HepG2 (cell line): ENCODE data around the gene CCNB1. TPM values are rescaled to one million over a fixed set of nuclear protein-coding genes. Genes with fewer than 3 reads are reported as not detected.

ENCODE experiments used
- HNF4G ChIP-seq, 2 experiments: sonication (generic) in 1 of 2; formaldehyde crosslinking in 1 of 2; IDR thresholded peaks; 2 replicates each; pipeline versions ENCODE4 v1.4.0 to v1.6.1; 2011 to 2020; ENCODE audit warnings: borderline replicate concordance in 2 of 2, low read depth in 2 of 2, mild to moderate bottlenecking in 2 of 2, low read length in 1 of 2, missing genetic modification reagents in 1 of 2, moderate library complexity in 1 of 2
- KAT7 ChIP-seq: IDR thresholded peaks from 2 replicates; pipeline ENCODE4 v1.6.1; 2018; ENCODE audit warnings: borderline replicate concordance, missing compliant biosample characterization
- SUZ12 ChIP-seq: fragments of 150-350 bp; IDR thresholded peaks from 2 replicates; pipeline ENCODE4 v1.6.1; 2014; ENCODE audit warnings: low read depth, low read length
- TBP ChIP-seq: sonication (generic); formaldehyde crosslinking; IDR thresholded peaks from 2 replicates; pipeline ENCODE4 v1.5.0; 2020; ENCODE audit warnings: missing genetic modification reagents
- YY1 ChIP-seq: IDR thresholded peaks from 2 replicates; pipeline ENCODE4 v1.6.1; 2011; ENCODE audit warnings: low read length, low read depth, moderate library complexity, mild to moderate bottlenecking; ENCODE audit not compliant: insufficient read depth, insufficient replicate concordance
- ZNF292 ChIP-seq: sonication (generic); formaldehyde crosslinking; IDR thresholded peaks from 2 replicates; pipeline ENCODE4 v1.8.1; 2022; ENCODE audit warnings: mild to moderate bottlenecking, low read depth, missing genetic modification reagents, borderline replicate concordance
- ZNF510 ChIP-seq: sonication (generic); formaldehyde crosslinking; IDR thresholded peaks from 2 replicates; pipeline ENCODE4 v1.4.0; 2020; ENCODE audit warnings: low read depth, mild to moderate bottlenecking, missing genetic modification reagents
- ZNF614 ChIP-seq: IDR thresholded peaks from 2 replicates; pipeline ENCODE4 v1.6.1; 2018; ENCODE audit warnings: missing biosample characterization, missing genetic modification reagents, inconsistent platforms, borderline replicate concordance
- polyA plus RNA-seq, 8 experiments: library from polyadenylated mRNA; depleted of rRNA in 3 of 8; stranded (reverse) in 7 of 8; unstranded in 1 of 8; fragments of >200 nt; fragmentation: Illumina TruSeq in 4 of 8; extraction: Trizol in 4 of 8; gene quantifications; 2 replicates each; pipeline versions ENCODE4 v1.2.1 to v1.2.3, GENCODE V29; 2011 to 2016; ENCODE audit warnings: low read depth in 4 of 8, missing spikeins in 1 of 8, mixed read lengths in 1 of 8; ENCODE audit not compliant: insufficient read depth in 1 of 8
- total RNA-seq, 5 experiments: library from RNA; depleted of rRNA; stranded (reverse); fragments of >200 nt; fragmentation: Illumina TruSeq; extraction: Trizol; gene quantifications; 2 replicates each; pipeline ENCODE4 v1.2.3, GENCODE V29; 2016; ENCODE audit warnings: low read depth in 1 of 5
- TF ChIP-seq, protein P1 (sequence below): sonication (generic); formaldehyde crosslinking; IDR thresholded peaks from 2 replicates; pipeline ENCODE4 v1.8.0; 2022; ENCODE audit warnings: missing genetic modification reagents, mild to moderate bottlenecking, inconsistent platforms, borderline replicate concordance
- TF ChIP-seq, protein P2 (sequence below): IDR thresholded peaks from 2 replicates; pipeline ENCODE4 v1.6.1; 2016; ENCODE audit warnings: mild to moderate bottlenecking
- TF ChIP-seq, protein P3 (sequence below): sonication (generic); formaldehyde crosslinking; IDR thresholded peaks from 2 replicates; pipeline ENCODE4 v1.4.0; 2020; ENCODE audit warnings: missing genetic modification reagents
- TF ChIP-seq, protein P4 (sequence below): IDR thresholded peaks from 2 replicates; pipeline ENCODE4 v1.4.0; 2020; ENCODE audit warnings: mild to moderate bottlenecking, missing genetic modification reagents

The CCNB1 gene
- total and polyA plus RNA-seq, 2 of the 13 experiments (the other 11 are each of a cell fraction or from before 2014, with no cell fraction given): 82.3 to 316 TPM

DNA sequence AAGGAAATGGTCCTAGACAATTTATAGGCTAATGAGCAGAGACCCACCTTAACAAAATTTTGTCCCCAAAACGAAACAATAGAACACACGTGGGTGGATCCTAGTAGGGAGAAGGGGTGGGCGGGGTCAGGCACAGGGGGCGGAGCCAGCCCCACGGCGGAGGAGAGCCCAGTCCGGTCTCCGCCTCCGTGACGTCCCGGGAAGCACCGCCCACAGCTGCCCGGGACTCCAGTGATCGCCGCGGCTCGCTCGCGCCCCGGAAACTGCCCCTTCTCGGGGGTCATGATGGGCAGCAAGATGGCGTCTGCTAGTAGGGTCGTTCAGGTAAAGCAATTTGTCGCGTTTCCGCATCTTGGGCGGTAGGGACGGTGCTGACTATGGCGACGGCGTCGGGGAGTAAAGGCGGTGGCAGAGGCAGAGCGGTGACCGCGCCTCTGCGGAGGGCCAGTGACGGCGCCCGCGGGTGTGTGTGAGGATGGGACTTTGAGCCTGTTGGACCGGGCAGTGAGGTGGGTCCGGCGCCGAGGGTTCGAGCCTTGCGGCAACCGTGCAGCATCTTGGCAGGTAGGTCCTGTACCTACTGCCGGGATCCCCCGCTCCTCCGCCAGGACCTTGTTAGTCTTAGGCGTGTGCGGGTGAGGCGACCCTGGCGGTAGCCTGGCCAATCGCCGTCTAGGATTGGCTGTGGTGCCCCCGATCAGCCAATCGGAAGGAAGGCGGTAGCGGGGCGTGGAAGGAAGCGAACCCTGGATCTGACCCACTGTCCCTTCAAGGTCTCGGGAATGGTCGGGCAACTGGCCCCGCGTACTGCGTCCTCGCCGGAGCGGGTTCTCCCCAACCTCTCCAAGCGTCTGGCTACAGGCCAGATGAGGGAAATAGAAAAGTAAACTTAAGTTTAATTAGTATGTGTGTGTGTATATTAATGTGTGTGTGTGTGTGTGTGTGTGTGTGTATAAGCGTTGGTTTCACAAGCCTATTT, 50.9 kb downstream of the CCNB1 start (continued):
- TF ChIP-seq KAT7 (peak; percentile 91), ZNF292 (CRISPR knock-in tag) (no peak), ZNF510 (CRISPR knock-in tag) (0 out of 2 replicates have a peak, but pooled peaks have one; percentile 63), ZNF614 (CRISPR knock-in tag) (peak; percentile 68; the same call in 1 of the 2 replicates), SUZ12 (no peak), YY1 (peak; percentile 93), HNF4G (IDR thresholded peaks at IDR 0.05; ENCODE audit: borderline replicate concordance, low read depth, low read length) (no peak), HNF4G (CRISPR knock-in tag; IDR thresholded peaks at IDR 0.05; ENCODE audit: borderline replicate concordance, low read depth) (peak; percentile 75; the same call in 1 of the 2 replicates), TBP (CRISPR knock-in tag) (no peak; the same call in 1 of the 2 replicates)
- TF ChIP-seq, protein P1, sequence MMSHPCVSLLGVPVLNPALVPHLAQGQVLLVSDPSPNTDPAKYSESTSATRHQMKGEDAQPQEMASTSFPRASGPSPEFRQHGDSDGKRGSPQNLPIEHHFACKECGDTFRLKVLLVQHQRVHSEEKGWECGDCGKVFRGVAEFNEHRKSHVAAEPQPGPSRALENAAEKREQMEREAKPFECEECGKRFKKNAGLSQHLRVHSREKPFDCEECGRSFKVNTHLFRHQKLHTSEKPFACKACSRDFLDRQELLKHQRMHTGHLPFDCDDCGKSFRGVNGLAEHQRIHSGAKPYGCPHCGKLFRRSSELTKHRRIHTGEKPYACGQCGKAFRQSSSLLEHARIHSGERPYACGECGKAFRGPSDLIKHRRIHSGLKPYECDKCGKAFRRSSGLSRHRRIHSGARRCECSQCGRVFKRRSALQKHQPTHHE (CRISPR knock-in tag): no peak; the same call in 1 of the 2 replicates
- TF ChIP-seq, protein P2, sequence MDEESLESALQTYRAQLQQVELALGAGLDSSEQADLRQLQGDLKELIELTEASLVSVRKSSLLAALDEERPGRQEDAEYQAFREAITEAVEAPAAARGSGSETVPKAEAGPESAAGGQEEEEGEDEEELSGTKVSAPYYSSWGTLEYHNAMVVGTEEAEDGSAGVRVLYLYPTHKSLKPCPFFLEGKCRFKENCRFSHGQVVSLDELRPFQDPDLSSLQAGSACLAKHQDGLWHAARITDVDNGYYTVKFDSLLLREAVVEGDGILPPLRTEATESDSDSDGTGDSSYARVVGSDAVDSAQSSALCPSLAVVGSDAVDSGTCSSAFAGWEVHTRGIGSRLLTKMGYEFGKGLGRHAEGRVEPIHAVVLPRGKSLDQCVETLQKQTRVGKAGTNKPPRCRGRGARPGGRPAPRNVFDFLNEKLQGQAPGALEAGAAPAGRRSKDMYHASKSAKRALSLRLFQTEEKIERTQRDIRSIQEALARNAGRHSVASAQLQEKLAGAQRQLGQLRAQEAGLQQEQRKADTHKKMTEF (CRISPR knock-in tag): peak; percentile 88
- TF ChIP-seq, protein P3, sequence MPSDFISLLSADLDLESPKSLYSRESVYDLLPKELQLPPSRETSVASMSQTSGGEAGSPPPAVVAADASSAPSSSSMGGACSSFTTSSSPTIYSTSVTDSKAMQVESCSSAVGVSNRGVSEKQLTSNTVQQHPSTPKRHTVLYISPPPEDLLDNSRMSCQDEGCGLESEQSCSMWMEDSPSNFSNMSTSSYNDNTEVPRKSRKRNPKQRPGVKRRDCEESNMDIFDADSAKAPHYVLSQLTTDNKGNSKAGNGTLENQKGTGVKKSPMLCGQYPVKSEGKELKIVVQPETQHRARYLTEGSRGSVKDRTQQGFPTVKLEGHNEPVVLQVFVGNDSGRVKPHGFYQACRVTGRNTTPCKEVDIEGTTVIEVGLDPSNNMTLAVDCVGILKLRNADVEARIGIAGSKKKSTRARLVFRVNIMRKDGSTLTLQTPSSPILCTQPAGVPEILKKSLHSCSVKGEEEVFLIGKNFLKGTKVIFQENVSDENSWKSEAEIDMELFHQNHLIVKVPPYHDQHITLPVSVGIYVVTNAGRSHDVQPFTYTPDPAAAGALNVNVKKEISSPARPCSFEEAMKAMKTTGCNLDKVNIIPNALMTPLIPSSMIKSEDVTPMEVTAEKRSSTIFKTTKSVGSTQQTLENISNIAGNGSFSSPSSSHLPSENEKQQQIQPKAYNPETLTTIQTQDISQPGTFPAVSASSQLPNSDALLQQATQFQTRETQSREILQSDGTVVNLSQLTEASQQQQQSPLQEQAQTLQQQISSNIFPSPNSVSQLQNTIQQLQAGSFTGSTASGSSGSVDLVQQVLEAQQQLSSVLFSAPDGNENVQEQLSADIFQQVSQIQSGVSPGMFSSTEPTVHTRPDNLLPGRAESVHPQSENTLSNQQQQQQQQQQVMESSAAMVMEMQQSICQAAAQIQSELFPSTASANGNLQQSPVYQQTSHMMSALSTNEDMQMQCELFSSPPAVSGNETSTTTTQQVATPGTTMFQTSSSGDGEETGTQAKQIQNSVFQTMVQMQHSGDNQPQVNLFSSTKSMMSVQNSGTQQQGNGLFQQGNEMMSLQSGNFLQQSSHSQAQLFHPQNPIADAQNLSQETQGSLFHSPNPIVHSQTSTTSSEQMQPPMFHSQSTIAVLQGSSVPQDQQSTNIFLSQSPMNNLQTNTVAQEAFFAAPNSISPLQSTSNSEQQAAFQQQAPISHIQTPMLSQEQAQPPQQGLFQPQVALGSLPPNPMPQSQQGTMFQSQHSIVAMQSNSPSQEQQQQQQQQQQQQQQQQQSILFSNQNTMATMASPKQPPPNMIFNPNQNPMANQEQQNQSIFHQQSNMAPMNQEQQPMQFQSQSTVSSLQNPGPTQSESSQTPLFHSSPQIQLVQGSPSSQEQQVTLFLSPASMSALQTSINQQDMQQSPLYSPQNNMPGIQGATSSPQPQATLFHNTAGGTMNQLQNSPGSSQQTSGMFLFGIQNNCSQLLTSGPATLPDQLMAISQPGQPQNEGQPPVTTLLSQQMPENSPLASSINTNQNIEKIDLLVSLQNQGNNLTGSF (CRISPR knock-in tag): 0 out of 2 replicates have a peak, but pooled peaks have one; percentile 28
- TF ChIP-seq, protein P4, sequence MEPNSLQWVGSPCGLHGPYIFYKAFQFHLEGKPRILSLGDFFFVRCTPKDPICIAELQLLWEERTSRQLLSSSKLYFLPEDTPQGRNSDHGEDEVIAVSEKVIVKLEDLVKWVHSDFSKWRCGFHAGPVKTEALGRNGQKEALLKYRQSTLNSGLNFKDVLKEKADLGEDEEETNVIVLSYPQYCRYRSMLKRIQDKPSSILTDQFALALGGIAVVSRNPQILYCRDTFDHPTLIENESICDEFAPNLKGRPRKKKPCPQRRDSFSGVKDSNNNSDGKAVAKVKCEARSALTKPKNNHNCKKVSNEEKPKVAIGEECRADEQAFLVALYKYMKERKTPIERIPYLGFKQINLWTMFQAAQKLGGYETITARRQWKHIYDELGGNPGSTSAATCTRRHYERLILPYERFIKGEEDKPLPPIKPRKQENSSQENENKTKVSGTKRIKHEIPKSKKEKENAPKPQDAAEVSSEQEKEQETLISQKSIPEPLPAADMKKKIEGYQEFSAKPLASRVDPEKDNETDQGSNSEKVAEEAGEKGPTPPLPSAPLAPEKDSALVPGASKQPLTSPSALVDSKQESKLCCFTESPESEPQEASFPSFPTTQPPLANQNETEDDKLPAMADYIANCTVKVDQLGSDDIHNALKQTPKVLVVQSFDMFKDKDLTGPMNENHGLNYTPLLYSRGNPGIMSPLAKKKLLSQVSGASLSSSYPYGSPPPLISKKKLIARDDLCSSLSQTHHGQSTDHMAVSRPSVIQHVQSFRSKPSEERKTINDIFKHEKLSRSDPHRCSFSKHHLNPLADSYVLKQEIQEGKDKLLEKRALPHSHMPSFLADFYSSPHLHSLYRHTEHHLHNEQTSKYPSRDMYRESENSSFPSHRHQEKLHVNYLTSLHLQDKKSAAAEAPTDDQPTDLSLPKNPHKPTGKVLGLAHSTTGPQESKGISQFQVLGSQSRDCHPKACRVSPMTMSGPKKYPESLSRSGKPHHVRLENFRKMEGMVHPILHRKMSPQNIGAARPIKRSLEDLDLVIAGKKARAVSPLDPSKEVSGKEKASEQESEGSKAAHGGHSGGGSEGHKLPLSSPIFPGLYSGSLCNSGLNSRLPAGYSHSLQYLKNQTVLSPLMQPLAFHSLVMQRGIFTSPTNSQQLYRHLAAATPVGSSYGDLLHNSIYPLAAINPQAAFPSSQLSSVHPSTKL: peak; percentile 67
